Ascending aorta (tissue), 2 donors: ENCODE results near the gene IRX6. TPM values are rescaled to one million over a fixed set of nuclear protein-coding genes. Genes with fewer than 3 reads are reported as not detected.
A peak's percentile ranks its signal among the peaks of the same experiment; 100 is the strongest.

Experiments used
- DNase-seq, 2 donors: peaks; one replicate each; pipeline ENCODE4 v3.0.0-alpha.2; 2019; ENCODE audit warnings: low spot score in 2 of 2
- H3K27ac ChIP-seq, 2 donors: fragments of 200-600 bp; sonication (generic); one replicate each; pipeline ENCODE4 v1.5.1; 2016 to 2017; ENCODE audit warnings: mild to moderate bottlenecking in 1 of 2
- H3K27me3 ChIP-seq: fragments of 200-600 bp; sonication (generic); one replicate; pipeline ENCODE4 v1.5.1; 2017
- H3K36me3 ChIP-seq, 2 donors: fragments of 200-600 bp; sonication (generic); one replicate each; pipeline ENCODE4 v1.5.1; 2016
- H3K4me1 ChIP-seq, 2 donors: fragments of 200-600 bp; sonication (generic); one replicate each; pipeline ENCODE4 v1.5.1; 2016 to 2017; ENCODE audit warnings: mild to moderate bottlenecking in 1 of 2
- H3K4me3 ChIP-seq, 2 donors: fragments of 200-600 bp; sonication (generic); one replicate each; pipeline ENCODE4 v1.5.1; 2016 to 2017; ENCODE audit warnings: mild to moderate bottlenecking in 1 of 2
- H3K9me3 ChIP-seq, 2 donors: fragments of 200-600 bp; sonication (generic); one replicate each; pipeline ENCODE4 v1.5.1; 2016
- CTCF ChIP-seq, 3 experiments: fragments of 200-600 bp in 2 of 3; fragments of 450-650 bp in 1 of 3; sonication (generic) in 2 of 3; IDR thresholded peaks; one replicate each; pipeline ENCODE4 v1.5.1; 2016 to 2019; ENCODE audit warnings: antibody characterized with exemption in 3 of 3, mild to moderate bottlenecking in 1 of 3, moderate library complexity in 1 of 3
- intact Hi-C: fragments of 100-400 bp; cut with DNase I; formaldehyde crosslinking; loops from one replicate; pipeline ENCODE4 v1.15.1; 2023
- total RNA-seq: library from RNA; depleted of rRNA; stranded (reverse); fragments of >200 nt; gene quantifications from one replicate; pipeline ENCODE4 v1.1.0, GENCODE V29; 2016

Gene IRX6
- 1.5 TPM for total RNA-seq

GRCh38 chr16:55323637-55324271, at the start of gene IRX6:
Gene IRX6, plus strand, starts transcription at chr16:55324203. Its CDS starts 889 bp downstream, at chr16:55325092.
- no peak for DNase-seq
- H3K36me3 ChIP-seq = no peaks in the 10 kb centered on the region
- intact Hi-C loops = no loop called here
- no peak within 1 kb of the TSS for H3K27ac ChIP-seq
- no peaks in the 10 kb centered on the region for H3K9me3 ChIP-seq
- H3K4me3 ChIP-seq = peak within 1 kb of the TSS in 1 of 2 donors; percentile 42
- peaks cover 3 to 4% of the 10 kb centered on the region in 2 donors for H3K4me1 ChIP-seq
- peaks cover 16% of the 10 kb centered on the region for H3K27me3 ChIP-seq
- peak in 1 of 3 experiments; percentile 11 for TF ChIP-seq CTCF (IDR thresholded peaks at IDR 0.05)

DNA sequence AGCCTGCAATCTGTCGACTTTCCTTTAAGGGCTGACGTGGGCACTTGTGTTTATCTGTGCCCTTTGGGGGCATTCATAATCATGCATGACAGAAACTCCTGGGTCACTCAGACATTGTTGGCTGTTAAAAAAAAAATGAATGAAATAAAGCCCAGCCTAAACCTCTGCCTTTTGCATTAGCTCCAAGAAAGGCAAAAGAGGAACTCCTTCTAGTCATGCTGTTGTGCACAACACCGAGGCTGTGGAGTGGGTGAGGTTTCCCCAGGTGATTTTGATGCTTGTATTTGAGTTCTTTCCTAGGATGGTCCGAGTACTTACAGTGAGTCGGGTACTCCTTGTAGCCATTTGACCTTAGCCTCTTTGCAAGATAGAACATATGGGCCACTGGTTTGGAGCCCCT, 49.6 kb upstream of the IRX6 start:
- TF ChIP-seq CTCF (IDR thresholded peaks at IDR 0.05) = no peak
- DNase-seq = no peak
- no peaks in the 10 kb centered on the region for H3K4me1 ChIP-seq
- no peak overlapping the region for H3K4me3 ChIP-seq
- no peaks in the 10 kb centered on the region for H3K27me3 ChIP-seq
- H3K9me3 ChIP-seq = no peaks in the 10 kb centered on the region
- H3K36me3 ChIP-seq = no peaks in the 10 kb centered on the region
- no peak overlapping the region for H3K27ac ChIP-seq
- intact Hi-C loops = no loop called here

- Histone ChIP-seq H3K36me3 (no peaks in the 10 kb centered on the region), H3K27me3 (no peaks in the 10 kb centered on the region), H3K4me3 (no peak overlapping the region), H3K4me1 (no peaks in the 10 kb centered on the region), H3K9me3 (no peaks in the 10 kb centered on the region), H3K27ac (no peak overlapping the region)
- no peak for DNase-seq
- intact Hi-C loops = no loop called here
- TF ChIP-seq CTCF (IDR thresholded peaks at IDR 0.05) = no peak
Measured at GRCh38 chr16:55275167-55275566, 48.8 kb upstream of the IRX6 start.

DNA sequence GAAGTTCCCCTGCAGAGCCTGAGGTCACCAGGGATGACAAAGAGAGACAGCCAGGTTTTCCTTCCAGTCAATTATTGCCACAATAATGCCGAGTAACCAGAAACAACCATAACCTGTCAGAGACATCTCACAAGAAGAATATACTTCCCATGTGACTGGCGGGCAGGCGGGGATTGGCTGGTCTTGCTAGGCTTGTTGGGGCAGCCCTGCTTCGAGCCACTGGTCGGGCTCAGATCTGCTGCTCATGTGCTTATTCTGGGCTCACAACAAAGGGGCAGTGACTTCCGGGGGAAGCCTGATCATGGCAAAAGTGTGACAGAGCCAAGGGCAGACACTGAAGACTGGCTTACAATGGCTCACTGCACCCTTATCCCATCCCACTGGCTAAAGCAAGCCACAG, 48.1 kb upstream of the IRX6 start:
- no peak for TF ChIP-seq CTCF (IDR thresholded peaks at IDR 0.05)
- H3K9me3 ChIP-seq = no peaks in the 10 kb centered on the region
- no peaks in the 10 kb centered on the region for H3K27me3 ChIP-seq
- no peak overlapping the region for H3K4me3 ChIP-seq
- no peak for DNase-seq
- no peaks in the 10 kb centered on the region for H3K4me1 ChIP-seq
- H3K27ac ChIP-seq = no peak overlapping the region
- intact Hi-C loops = no loop called here
- no peaks in the 10 kb centered on the region for H3K36me3 ChIP-seq

GRCh38 chr16:55277536-55277935, 46.5 kb upstream of the IRX6 start:
- H3K27ac ChIP-seq = no peak overlapping the region
- no peaks in the 10 kb centered on the region for H3K27me3 ChIP-seq
- no peaks in the 10 kb centered on the region for H3K4me1 ChIP-seq
- no peak for TF ChIP-seq CTCF (IDR thresholded peaks at IDR 0.05)
- no peaks in the 10 kb centered on the region for H3K36me3 ChIP-seq
- H3K4me3 ChIP-seq = no peak overlapping the region
- no peaks in the 10 kb centered on the region for H3K9me3 ChIP-seq
- DNase-seq = no peak
- intact Hi-C loops = no loop called here

GRCh38 chr16:55279598-55279997, 44.4 kb upstream of the IRX6 start:
- Histone ChIP-seq H3K27ac (no peak overlapping the region), H3K27me3 (no peaks in the 10 kb centered on the region), H3K9me3 (no peaks in the 10 kb centered on the region), H3K4me3 (no peak overlapping the region), H3K36me3 (no peaks in the 10 kb centered on the region), H3K4me1 (no peaks in the 10 kb centered on the region)
- TF ChIP-seq CTCF (IDR thresholded peaks at IDR 0.05) = no peak
- intact Hi-C loops = no loop called here
- DNase-seq = no peak
